ENCODE results near the gene PITPNC1. TPM values are rescaled to one million over a fixed set of nuclear protein-coding genes. Genes with fewer than 3 reads are reported as not detected.

PITPNC1 gene
- total RNA-seq, 1 experiment from 2014 or later = 40.1 TPM

DNA sequence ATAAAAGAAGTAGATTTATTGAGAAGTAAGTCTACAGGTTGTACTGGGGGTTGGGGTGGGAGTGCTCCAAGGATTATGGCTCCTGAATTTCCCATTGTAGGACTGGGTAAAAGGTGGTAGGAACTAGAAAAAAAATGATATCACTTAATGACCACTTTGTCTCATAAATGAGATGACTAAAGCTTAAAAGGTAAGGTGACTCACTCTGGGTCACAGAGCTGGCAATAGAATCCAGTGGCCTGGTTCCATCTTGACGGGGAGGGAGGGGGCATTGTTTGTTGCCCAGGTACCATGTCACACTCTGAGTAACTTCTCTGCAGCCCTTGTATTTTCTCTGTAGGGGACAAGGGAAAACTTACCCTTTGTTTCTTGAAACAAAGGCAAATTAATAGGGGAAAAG, 126.1 kb downstream of the PITPNC1 start:
- ChIA-PET POLR2A (interaction anchor here (0.7 kb wide), 1 partner anchor 10 kb away, joined by 3 read pairs; no protein-coding TSS in a partner anchor), CTCF (no interaction called here)
- Mint-ChIP-seq H3K27me3 (ENCODE audit: insufficient read depth, unreplicated experiment) (no peaks in the 10 kb centered on the region), H3K9me3 (ENCODE audit: unreplicated experiment) (no peaks in the 10 kb centered on the region), H3K4me1 (ENCODE audit: insufficient read depth, unreplicated experiment) (peaks cover 6% of the 10 kb centered on the region), H3K36me3 (ENCODE audit: insufficient read depth, unreplicated experiment) (no peaks in the 10 kb centered on the region), H3K27ac (ENCODE audit: low read depth, unreplicated experiment) (no peak overlapping the region), H3K4me3 (ENCODE audit: unreplicated experiment) (no peak overlapping the region)
- BruUV-seq (replicated peaks) = no TSS peak
- DNase-seq (ENCODE audit: unreplicated experiment) = peak; percentile 43
- intact Hi-C loops (cut with micrococcal nuclease) = no loop called here
- TF ChIP-seq, protein P1, sequence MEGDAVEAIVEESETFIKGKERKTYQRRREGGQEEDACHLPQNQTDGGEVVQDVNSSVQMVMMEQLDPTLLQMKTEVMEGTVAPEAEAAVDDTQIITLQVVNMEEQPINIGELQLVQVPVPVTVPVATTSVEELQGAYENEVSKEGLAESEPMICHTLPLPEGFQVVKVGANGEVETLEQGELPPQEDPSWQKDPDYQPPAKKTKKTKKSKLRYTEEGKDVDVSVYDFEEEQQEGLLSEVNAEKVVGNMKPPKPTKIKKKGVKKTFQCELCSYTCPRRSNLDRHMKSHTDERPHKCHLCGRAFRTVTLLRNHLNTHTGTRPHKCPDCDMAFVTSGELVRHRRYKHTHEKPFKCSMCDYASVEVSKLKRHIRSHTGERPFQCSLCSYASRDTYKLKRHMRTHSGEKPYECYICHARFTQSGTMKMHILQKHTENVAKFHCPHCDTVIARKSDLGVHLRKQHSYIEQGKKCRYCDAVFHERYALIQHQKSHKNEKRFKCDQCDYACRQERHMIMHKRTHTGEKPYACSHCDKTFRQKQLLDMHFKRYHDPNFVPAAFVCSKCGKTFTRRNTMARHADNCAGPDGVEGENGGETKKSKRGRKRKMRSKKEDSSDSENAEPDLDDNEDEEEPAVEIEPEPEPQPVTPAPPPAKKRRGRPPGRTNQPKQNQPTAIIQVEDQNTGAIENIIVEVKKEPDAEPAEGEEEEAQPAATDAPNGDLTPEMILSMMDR (IDR thresholded peaks at IDR 0.05; ENCODE audit: unreplicated experiment) = no peak

DNA sequence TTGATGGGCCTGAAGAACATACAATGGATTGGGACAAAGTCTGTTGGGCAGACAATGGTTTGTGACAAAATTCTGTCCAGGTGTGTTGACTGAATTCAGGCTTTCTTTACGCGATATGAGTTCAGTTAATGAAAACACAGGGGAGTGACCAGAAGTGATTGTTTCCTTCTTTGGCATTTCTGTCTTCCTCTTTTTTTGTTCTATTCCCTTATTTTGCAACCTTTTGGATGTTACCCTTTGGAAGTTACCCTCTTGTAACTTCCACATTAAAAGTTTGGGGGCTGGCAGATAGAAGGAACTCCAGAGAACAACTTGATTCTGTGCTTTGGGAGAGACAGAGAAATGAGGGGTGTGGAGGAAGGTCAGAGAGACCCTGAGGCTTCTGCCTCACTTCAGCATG, 126.7 kb downstream of the PITPNC1 start:
- Mint-ChIP-seq H3K27ac (ENCODE audit: low read depth, unreplicated experiment) (no peak overlapping the region), H3K27me3 (ENCODE audit: insufficient read depth, unreplicated experiment) (no peaks in the 10 kb centered on the region), H3K9me3 (ENCODE audit: unreplicated experiment) (no peaks in the 10 kb centered on the region), H3K36me3 (ENCODE audit: insufficient read depth, unreplicated experiment) (no peaks in the 10 kb centered on the region), H3K4me1 (ENCODE audit: insufficient read depth, unreplicated experiment) (peaks cover 6% of the 10 kb centered on the region), H3K4me3 (ENCODE audit: unreplicated experiment) (no peak overlapping the region)
- POLR2A ChIA-PET = interaction anchor here (0.7 kb wide), 1 partner anchor 9 kb away, joined by 3 read pairs; no protein-coding TSS in a partner anchor
- CTCF ChIA-PET = no interaction called here
- no peak for DNase-seq (ENCODE audit: unreplicated experiment)
- BruUV-seq (replicated peaks) = no TSS peak
- TF ChIP-seq, protein P1 (IDR thresholded peaks at IDR 0.05; ENCODE audit: unreplicated experiment) = no peak
- intact Hi-C loops (cut with micrococcal nuclease) = no loop called here

DNA sequence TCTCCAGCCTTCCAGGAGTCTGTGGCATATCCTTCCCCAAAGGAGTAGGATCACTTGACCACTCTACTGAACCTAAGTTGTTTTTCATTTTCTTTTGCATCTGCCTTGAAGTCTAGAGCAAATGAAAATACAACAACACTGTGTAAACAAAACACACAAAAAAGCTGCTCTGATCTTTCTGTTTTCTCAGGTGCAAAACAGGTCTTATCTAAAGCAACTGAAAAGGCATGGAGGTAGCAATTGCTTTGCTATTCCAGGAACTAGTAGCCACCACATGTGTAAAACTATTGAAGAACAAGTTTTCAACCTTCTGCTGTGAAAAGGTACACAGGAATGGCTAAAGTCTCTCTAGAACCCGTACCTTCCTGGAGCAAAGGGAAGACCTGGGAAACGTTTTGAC, 127.1 kb downstream of the PITPNC1 start:
- Mint-ChIP-seq H3K36me3 (ENCODE audit: insufficient read depth, unreplicated experiment) (no peaks in the 10 kb centered on the region), H3K4me1 (ENCODE audit: insufficient read depth, unreplicated experiment) (peaks cover 6% of the 10 kb centered on the region), H3K27me3 (ENCODE audit: insufficient read depth, unreplicated experiment) (no peaks in the 10 kb centered on the region), H3K4me3 (ENCODE audit: unreplicated experiment) (no peak overlapping the region), H3K9me3 (ENCODE audit: unreplicated experiment) (no peaks in the 10 kb centered on the region), H3K27ac (ENCODE audit: low read depth, unreplicated experiment) (no peak overlapping the region)
- intact Hi-C loops (cut with micrococcal nuclease) = no loop called here
- ChIA-PET POLR2A (no interaction called here), CTCF (no interaction called here)
- TF ChIP-seq, protein P1 (IDR thresholded peaks at IDR 0.05; ENCODE audit: unreplicated experiment) = no peak
- DNase-seq (ENCODE audit: unreplicated experiment) = no peak
- BruUV-seq (replicated peaks) = no TSS peak

DNA sequence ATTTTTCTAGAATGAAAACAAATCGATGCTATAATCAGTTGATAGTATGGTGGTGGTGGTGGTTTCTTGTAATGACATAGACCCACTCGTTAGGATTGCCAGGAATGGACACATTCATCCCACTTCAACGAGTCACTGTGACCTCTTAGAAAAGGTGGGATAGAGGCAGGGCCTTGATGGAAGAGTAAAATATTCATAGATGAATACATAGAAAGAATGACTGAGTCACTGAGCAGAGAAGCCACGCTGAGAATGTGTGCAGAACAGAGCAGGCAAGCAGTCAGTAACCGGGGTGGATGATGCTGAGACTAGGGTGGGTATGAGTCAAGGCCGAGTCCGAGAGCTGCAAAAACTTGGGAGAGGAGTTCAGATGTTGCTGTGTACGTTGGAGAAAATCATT, 129.9 kb downstream of the PITPNC1 start:
- H3K9me3 Mint-ChIP-seq (ENCODE audit: unreplicated experiment) = no peaks in the 10 kb centered on the region
- ChIA-PET POLR2A (no interaction called here), CTCF (interaction anchor here (0.6 kb wide), 1 partner anchor 48 kb away, joined by 3 read pairs; no protein-coding TSS in a partner anchor)
- intact Hi-C loops (cut with micrococcal nuclease) = no loop called here
- TF ChIP-seq, protein P1 (IDR thresholded peaks at IDR 0.05; ENCODE audit: unreplicated experiment) = no peak
- H3K4me3 Mint-ChIP-seq (ENCODE audit: unreplicated experiment) = no peak overlapping the region
- no peak for DNase-seq (ENCODE audit: unreplicated experiment)
- H3K27me3 Mint-ChIP-seq (ENCODE audit: insufficient read depth, unreplicated experiment) = no peaks in the 10 kb centered on the region
- no peak overlapping the region for H3K27ac Mint-ChIP-seq (ENCODE audit: low read depth, unreplicated experiment)
- no TSS peak for BruUV-seq (replicated peaks)
- H3K4me1 Mint-ChIP-seq (ENCODE audit: insufficient read depth, unreplicated experiment) = peaks cover 6% of the 10 kb centered on the region
- no peaks in the 10 kb centered on the region for H3K36me3 Mint-ChIP-seq (ENCODE audit: insufficient read depth, unreplicated experiment)

Measured in MCF 10A (cell line).